ENCODE data around the gene SUPT3H.
"Not testable (repeated sequence)": the region's sequence is repeated elsewhere in the genome, so short reads cannot be mapped to it uniquely, and the experiment has no call there.

SUPT3H gene

DNA sequence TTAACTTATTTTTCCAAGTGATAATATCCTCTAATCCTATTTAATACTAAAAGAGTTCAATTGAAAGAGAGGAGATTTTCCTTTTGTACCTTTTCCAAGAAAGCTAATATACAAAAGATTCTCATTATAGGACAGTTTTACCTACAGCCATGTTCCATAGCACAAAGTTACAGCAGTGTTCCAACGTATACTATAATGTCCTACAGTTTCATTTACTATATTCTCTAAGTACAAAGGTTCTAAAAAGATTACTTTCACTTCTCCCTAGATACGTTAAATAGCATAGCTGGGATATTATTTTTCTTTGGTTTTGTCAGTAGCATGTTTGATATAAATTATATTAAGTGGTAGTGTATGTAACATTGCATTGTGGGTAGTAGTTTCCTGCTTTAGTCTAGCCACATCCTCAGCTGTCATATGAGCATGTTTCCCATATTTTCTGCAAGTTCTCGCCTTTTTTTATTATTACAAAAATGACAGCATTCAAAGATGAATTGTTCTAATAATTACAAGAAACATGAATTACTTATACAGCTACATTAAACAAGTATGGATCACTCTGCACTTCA, 54.0 kb downstream of the SUPT3H start:
- DNase-seq (ENCODE audit: low spot score): peak; percentile 31

DNA sequence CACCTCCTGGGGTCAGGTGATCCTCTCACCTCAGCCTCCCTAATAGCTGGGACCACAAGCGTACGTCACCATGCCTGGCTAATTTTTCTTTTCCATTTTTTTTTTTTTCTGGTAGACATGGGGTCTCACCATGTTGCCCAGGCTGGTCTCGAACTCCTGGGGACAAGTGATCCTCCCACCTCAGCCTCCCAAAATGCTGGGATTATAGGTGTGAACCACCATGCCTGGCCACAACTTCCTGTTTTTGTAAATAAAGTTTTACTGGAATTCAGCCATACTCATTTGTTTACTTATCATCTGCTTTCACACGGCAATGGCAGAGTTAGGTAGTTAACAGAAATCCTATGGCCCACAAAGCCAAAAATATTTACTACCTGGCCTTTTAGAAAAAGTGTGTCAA, 57.4 kb downstream of the SUPT3H start:
- no peak for DNase-seq (ENCODE audit: low spot score)

DNA sequence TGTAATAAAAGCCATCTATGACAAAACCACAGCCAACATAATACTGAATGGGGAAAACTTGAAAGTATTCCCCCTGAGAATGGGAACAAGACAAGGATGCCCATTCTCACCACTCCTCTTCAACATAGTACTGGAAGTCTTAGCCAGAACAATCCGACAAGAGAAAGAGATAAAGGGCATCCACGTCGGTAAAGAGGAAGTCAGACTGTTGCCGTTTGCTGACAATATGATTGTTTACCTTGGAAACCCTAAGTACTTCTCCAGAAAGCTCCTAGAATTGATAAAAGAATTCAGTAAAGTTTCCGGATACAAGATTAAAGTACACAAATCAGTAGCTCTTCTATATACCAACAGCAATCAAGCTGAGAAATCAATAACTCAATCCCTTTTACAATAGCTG, 63.6 kb downstream of the SUPT3H start:
- no peak for DNase-seq (ENCODE audit: low spot score)

DNA sequence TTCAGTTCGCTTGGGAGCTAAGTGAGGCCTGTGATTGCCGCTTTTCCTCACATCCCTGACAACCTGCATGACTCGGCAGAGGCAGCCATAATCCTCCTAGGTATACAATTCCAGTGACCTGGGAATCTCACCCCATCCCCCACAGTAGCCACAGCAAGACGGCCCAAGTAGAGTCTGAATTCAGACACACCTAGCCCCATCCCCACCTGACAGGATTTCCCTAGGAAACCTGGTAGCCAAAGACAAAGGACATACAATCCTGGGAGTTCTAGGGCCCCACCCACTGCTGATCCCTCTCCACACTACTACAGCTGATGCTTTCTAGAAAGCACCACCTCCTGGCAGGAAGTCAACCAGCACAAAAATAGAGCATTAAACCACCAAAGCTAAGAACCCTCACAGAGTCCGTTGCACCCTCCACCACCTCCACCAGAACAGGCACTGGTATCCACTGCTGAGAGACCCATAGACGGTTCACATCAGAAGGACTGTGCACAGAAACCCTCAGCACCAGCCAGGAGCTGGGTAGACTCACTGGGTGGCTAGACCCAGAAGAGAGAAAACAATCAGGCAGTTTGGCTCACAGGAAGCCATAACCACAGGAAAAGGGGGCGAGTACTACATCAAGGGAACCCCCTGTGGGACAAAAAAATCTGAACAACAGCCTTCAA, 67.5 kb downstream of the SUPT3H start:
- peak; percentile 52 for DNase-seq (ENCODE audit: low spot score)

DNA sequence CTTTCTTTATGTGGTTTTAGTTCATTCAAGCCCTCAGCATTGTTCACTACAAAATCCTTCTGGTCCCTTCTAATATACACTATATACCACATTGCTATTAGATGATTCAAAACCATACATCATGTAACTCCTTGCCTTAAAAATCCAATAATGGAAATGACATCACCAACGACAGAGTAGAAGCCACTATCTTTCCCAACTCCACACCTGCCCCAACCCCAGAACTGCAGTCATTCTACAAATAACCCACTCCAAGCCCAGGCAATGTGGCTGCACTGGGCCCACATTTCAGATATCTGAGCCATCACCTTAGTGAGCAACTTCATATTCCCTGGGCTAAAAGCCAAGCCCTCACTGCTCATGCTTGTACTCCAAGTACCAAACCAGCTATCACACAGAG, 72.2 kb downstream of the SUPT3H start:
- DNase-seq (ENCODE audit: low spot score): no peak

DNA sequence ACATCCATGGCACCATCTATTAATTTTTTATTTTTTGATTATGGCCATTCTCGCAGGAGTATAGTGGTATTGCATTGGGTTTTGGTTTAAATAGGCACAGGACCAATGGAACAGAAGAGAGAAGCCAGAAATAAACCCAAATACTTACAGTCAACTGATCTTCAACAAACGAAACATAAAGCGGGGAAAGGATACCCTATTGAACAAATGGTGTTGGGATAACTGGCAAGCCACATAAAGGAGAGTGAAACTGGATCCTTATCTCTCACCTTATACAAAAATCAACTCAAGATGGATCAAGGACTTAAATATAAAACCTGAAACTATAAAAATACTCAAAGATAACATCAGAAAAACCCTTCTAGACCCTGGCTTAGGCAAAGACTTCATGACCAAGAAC, 74.9 kb downstream of the SUPT3H start:
- DNase-seq (ENCODE audit: low spot score): no peak

DNA sequence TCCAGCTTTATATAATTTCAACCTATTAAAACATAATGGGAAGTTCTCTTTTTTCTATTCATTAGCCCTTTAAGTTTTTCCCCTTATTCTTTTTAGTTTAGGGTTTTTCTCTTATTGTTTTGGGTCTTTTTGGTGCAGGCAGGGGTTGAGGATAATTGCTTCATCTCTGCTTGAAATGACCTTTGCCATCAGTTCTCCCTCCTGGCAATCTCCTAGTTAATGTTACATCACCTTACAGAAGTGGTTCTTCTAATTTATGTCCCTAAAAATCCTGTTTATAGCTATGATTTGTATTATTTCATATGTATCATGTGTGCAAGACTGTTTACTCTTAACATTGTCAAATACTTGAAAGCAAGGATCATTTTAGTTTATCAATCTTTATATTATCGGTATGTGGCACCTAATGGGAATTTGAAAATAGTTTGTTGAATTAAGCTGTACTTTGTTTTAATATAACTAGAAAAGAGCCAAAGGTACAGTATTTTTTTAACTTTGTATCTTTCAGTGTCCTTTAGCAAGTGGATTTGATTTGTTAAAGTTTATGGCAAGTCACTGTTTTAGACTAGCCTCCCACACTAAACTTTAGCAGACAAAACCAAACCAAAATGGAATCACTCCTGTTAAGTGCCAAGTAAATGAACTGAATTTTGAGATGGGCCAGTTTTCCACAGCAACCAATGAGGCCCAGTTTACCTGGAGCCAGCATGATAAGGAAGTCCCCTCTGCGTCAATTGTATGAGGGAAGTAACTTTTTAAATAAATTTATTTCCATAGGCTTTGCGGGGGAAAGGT, 76.2 kb downstream of the SUPT3H start:
- no peak for DNase-seq (ENCODE audit: low spot score)

DNA sequence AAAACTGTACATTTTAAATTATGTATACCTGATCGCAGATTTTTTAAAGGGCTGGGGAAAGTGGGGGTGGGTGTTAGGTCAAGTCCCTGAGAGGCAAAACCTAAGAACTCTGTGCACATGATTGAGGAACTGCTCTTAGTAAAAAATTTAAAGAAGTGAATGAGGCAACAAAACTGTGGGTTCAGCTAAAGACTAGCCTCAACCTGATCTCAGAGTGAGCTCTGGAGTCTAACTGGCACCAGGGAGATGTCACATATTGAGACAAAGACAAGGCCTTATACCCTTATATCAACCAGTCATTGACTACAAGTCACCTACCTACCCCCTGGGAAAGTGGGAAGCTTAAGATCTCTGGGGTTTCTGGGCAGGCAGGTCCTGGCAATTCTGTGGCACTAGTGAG, 77.0 kb downstream of the SUPT3H start:
- DNase-seq (ENCODE audit: low spot score): no peak

DNA sequence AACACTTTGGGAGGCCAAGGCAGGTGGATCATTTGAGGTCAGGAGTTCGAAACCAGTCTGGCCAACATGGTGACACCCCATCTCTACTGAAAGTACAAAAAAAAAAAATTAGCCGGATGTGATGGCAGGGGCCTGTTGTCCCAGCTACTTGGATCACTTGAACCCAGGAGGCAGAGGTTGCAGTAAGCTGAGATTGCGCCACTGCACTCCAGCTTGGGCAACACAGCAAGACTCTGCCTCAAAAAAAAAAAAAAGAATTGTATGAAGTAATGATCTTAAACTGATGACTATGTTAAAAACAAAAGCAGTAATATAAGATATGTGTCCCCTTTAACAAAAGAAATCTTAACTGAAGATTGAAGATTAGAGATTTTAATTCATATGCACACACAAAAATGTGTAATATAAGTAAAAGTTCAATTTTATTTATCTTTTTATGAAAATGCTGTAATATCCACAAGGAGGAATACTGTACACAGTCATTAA, 78.6 kb downstream of the SUPT3H start:
- DNase-seq (ENCODE audit: low spot score): no peak

DNA sequence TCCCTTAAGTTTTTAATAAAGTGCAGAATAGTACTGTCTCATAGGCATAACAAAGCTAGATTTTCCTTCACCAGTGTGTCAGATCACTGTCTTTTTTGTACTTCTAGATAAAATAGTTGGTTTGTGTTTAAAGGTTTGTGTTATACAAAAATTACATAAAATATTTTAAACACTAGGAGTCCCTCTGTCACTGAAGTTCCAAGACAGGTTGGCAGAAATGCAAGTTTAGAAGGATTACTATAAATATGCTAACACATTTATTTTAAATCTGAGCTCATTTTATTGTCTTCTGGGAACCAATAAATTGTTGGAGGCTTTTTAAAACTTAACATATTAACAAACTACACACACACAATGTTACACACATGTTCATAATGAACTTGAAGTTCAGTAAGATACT, 80.4 kb downstream of the SUPT3H start:
- no peak for DNase-seq (ENCODE audit: low spot score)

DNA sequence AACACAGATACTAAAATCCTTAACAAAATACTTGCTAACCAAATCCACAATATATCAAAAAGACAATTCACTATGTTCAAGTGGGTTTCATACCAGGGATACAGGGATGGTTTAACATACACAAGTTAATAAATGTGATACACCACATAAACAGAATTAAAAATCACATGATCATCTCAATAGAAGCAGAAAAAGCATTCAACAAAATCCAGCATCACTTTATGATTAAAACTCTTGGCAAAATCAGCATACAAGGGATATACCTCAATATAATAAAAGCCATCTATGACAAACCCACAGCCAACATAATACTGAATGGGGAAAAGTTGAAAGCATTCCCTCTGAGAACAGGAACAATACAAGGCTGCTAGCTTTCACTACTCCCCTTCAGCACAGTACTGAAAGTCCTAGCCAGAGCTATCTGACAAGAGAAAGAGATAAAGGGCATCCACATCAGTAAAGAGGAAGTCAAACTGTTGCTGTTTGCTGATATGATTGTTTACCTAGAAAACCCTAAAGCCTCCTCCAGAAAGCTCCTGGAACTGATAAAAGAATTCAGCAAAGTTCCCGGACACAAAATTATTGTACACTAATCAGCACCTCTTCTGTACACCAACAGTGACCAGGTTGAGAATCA, 83.6 kb downstream of the SUPT3H start:
- DNase-seq (ENCODE audit: low spot score): not testable (repeated sequence)

DNA sequence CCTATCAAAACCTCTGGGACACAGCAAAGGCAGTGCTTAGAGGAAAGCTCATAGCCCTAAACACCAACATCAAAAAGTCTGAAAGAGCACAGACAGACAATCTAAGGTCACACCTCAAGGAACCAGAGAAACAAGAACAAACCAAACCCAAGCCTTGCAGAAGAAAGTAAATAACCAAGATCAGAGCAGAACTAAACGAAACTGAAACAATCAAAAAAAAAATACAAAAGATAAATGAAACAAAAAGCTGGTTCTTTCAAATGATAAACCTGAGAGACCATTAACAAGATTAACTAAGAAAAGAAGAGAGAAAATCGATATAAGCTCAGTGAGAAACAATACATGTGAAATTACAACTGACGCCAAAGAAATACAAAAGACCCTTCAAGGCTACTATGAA, 84.4 kb downstream of the SUPT3H start:
- DNase-seq (ENCODE audit: low spot score): peak; percentile 3

DNA sequence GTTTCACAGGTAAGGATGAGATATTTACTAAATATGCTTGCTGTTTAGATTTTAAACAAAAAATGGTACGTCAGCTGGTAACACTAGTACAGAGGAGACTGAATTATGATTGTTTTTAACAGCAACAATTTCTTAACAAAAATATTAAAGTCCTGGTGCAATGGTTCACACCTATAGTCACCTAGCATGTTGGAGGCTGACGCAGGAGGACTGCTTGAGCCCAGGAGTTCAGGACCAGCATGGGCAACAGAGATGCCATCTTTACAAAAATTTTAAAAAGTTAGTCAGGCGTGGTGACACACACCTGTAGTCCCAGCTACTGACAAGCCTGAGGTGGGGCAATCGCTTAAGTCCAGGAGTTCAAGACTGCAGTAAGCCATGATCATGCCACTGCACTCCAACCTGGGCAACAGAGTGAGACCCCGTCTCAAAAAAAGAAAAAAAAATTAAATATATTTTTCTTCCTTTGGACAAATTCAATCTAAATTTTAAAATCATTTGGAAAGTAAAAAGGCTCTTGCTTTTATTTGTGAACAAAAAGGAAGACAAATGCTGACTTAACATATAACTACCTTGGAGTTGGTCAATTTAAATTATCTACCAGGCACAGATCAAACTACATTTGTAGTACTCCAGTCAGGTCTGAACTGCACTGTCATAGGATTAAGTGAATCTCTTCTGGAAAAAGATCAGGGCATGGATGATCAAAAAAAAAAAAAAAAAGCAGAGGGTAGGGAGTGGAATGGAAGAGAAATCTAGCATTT, 87.8 kb downstream of the SUPT3H start:
- no peak for DNase-seq (ENCODE audit: low spot score)

DNA sequence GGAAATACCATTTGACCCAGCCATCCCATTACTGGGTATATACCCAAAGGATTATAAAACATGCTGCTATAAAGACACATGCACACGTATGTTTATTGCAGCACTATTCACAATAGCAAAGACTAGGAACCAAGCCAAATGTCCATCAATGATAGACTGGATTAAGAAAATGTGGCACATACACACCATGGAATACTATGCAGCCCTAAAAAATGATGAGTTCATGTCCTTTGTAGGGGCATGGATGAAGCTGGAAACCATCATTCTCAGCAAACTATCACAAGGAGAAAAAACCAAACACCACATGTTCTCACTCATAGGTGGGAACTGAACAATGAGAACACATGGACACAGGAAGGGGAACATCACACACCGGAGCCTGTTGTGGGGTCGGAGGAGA, 91.0 kb downstream of the SUPT3H start:
- DNase-seq (ENCODE audit: low spot score): not testable (repeated sequence)

DNA sequence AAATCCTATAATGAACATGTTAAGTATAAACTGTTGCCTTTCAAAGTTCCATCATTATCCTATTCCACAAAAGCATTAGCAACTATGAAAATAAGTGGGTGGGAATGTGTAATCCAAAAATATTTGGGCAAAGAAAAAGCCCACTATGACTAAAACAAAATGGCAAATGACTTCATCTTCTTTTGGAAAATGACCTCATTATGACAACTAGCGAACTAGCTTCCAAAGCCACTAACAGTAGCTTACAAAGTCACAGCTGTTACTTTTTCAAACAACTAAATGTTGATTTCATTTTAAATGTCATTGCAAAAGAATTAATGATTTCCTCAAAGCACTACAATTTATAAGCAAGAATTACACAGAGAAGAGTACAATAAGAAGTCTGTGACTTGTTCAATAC, 99.4 kb downstream of the SUPT3H start:
- DNase-seq (ENCODE audit: low spot score): no peak

DNA sequence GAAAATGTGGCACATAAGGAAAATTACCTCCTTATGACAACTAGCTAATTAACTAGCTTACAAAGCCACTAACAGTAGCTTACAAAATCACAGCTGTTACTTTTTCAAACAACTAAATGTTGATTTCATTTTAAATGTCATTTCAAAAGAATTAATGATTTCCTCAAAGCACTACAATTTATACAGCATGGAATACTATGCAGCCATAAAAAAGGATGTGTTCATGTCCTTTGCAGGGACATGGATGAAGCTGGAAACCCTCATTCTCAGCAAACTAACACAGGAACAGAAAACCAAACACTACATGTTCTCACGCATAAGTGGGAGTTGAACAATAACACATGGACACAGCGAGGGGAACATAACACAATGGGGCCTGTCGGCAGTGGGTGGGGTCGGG, 100.0 kb downstream of the SUPT3H start:
- not testable (repeated sequence) for DNase-seq (ENCODE audit: low spot score)

DNA sequence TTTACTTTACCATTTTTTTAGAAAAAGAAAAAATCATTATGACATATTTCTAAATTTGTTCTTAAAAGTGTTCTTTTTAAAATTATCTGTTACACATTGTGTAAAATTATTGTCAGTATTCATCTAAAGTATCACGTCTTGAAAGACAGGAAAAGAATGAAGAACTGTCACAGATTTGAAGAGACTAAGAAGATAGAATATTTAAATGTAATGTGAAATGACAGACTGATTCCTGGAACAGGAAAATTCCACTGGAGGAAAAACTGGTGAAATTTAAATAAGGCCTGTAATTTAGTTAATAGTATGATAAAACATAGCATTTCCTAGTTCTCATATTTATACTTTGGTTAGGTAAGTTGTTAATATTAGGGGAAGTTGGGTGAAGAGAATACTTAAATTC, 102.4 kb downstream of the SUPT3H start:
- no peak for DNase-seq (ENCODE audit: low spot score)

DNA sequence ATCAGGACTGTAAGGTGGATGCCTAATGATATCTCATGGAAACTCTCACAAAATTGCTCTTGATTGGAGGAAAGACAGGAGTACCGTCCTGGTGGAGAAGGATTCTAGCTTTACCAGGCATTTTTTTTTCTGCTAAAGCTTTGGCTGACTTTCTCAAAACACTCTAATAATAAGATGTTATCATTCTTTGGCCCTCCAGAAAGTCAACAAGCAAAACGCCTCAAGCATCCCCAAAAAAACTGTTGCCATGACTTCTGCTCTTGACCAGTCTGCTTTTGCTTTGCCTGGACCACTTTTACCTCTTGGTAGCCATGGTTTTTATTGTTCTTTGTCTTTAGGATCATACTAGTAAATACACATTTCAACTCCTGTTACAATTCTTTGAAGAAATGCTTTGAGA, 105.1 kb downstream of the SUPT3H start:
- DNase-seq (ENCODE audit: low spot score): no peak

DNA sequence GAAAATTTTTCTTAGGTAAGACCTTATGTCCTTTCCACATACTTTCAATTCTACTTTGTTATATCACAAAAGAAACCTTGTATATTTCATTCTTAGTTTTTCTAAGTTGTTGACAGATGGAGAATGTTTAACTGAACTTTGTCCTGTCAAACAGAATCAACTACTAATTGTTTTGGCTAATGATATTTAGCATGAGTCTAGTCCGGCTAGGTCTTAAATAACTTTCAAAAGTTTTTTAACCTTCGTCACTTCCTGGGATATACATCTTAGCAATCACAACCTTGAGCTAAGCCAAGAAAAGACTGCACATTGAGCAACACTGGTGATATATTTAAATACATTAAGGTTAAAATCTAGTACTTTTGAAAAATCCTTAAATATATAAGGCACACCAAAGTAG, 112.5 kb downstream of the SUPT3H start:
- no peak for DNase-seq (ENCODE audit: low spot score)

DNA sequence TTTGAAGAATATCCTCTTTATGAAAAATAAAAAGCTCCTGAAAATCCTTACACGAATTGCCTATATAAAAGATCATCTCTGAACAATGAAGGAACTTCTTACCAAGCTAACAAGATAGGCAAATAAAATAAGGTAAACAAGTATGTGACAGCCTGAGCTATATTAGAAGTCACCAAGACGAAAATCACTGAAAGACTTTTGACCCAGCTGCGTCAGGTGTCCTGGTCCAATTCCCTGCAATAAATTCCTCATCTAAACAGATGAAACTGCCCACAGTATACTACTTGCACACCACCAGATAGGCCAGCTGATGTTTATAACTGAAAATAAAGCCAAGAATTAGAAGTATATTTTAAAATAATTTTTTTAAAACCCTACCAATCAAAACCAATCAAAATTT, 117.0 kb downstream of the SUPT3H start:
- no peak for DNase-seq (ENCODE audit: low spot score)

DNA sequence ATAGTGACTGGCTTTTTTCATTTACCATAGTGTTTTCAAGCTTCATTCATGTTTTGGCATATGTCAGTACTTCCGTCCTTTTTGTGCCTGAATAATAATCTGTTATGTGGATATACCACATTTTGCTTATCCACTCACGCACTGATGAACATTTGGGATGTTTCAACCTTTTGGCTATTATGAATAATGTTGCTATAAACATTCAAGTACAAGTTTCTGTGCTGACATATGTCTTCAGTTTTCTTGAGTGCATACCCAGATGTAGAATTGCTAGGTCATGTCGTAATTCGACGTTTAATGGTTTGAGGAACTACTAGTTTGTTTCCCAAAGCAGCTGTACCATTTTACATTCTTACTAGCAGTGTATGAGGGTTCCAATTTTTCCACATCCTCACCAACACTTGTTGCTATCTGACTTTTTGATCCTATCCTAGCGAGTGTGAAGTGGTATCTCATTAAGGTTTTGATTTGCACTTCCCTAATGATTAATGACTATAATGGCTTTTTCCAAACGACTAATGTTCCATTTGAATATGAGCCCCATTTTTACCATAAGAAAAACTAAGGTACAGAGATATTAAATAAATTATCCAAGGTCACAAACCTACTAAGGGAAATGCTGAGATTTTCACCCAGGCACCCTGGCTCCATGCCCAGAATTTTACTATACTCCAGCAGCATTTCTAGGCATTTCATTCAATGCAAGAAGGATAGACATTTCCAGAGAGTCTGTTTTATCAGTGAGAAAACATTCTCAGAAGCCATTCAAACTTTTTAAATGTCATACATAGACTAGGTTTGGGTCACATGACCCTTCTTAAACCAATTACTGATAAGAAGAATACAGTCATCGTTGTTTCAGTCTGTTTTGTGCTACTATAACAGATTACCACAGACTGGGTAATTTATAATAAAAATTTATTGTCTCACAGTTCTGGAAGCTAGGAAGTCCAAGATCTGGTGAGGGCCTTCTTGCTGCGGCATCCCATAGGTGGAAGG, 120.7 kb downstream of the SUPT3H start:
- no peak for DNase-seq (ENCODE audit: low spot score)
